GM12874 (cell line): ENCODE results near the gene GPC3.

Experiments
- TF ChIP-seq, protein P1 (sequence below): IDR thresholded peaks from 2 replicates; pipeline ENCODE4 v1.5.1; 2011; ENCODE audit warnings: low read depth, mild to moderate bottlenecking, control low read depth, low read length, moderate library complexity; ENCODE audit not compliant: insufficient read depth

GPC3 gene

GRCh38 chrX:133836561-133836960, 148.8 kb downstream of the GPC3 start:
- TF ChIP-seq, protein P1, sequence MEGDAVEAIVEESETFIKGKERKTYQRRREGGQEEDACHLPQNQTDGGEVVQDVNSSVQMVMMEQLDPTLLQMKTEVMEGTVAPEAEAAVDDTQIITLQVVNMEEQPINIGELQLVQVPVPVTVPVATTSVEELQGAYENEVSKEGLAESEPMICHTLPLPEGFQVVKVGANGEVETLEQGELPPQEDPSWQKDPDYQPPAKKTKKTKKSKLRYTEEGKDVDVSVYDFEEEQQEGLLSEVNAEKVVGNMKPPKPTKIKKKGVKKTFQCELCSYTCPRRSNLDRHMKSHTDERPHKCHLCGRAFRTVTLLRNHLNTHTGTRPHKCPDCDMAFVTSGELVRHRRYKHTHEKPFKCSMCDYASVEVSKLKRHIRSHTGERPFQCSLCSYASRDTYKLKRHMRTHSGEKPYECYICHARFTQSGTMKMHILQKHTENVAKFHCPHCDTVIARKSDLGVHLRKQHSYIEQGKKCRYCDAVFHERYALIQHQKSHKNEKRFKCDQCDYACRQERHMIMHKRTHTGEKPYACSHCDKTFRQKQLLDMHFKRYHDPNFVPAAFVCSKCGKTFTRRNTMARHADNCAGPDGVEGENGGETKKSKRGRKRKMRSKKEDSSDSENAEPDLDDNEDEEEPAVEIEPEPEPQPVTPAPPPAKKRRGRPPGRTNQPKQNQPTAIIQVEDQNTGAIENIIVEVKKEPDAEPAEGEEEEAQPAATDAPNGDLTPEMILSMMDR = no peak

DNA sequence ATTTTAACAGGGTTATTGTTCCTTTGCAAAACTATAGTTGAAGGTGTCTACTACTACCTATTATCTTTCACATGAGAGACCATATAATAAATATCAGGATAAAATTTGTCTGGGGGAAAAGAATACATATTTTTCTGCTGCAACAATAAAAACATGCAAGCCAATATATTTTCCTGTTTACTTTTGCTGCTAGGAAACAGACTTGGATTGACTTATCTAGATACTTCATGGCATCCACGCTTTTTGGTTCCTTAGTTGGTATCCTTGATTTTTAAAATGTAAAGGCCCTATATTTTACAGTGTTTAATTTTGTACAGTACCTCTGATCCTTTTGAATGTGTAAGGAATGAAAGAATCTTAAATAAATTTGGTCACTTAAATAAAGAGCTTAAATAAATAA, 150.6 kb downstream of the GPC3 start:
- TF ChIP-seq, protein P1 = no peak

DNA sequence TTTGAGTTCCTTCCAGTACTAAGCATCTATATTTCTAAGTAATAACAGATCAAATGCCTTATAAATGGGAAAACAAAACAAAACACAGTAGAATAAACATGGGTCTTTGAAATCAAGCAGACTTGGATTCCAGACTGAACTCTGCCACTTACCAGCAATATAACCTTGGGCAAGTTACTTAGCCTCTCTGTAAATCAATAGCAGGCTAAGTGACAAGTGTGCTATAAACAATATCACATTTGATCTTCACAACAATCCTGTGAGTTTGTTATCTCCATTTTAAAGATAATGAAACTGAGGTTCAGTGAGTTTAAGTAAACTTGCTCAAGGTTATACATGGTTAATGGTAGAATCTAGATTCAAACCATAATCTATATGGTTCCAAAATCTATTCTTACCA, 165.8 kb downstream of the GPC3 start:
- TF ChIP-seq, protein P1 = no peak

DNA sequence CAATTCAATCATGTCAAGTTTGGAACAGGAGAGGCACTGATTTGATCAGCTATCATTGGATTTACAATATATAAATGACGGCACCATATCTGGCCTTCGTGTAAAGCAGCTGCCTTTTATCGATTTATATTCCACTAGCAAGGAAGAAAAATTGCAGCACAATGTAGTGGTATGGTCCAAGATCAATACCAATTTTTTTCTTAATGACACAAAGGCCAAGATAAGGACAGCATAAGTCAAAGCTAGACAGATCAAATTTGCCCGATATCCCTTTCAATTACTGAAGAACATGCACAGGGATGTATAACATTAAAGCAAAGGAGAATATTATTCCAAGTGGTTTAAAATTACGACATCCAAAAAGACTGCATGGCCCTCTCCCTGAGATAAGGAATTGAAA, 167.4 kb downstream of the GPC3 start:
- TF ChIP-seq, protein P1 = no peak

- TF ChIP-seq, protein P1 = no peak
Measured at GRCh38 chrX:133815496-133815895, 169.9 kb downstream of the GPC3 start.

DNA sequence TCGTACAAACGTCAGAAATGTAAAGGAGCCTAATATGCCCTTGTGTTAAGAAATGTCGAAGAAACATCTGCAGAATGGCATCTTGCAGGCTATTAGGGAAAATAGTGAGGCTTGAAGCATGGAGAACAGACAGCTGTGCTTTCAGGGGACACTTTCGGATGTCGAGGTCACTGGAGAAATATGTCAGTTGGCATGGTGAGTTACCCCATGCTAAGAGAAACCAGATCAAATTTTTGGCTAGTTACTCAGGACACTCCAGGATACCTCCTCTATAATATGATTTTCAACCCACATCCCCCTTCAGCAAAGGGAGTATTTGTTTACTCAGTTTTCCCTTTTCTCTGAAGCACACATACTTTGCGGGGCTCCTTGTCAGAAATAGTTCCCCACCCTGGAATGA, 171.4 kb downstream of the GPC3 start:
- TF ChIP-seq, protein P1 = no peak

GRCh38 chrX:133812402-133812801, 173.0 kb downstream of the GPC3 start:
- TF ChIP-seq, protein P1 = no peak

DNA sequence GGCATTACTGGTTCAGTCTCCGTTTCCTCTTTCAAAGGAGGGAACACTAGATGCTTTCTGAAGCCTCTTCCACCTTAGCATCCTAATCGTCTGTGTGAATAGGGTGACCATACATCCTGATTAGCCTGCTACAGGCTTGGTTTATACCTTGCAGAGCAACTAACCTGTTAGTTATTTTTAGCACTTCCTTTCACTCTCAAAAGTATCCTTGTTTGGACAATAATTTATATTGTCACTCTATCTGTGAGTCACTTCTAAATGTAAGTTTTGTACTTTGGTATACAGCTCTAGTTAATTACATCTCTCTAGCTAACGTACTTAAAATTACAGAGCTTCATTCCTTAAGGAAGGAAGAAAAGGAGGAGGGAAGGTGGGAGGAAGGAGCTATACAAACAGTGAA, 174.5 kb downstream of the GPC3 start:
- TF ChIP-seq, protein P1 = no peak
